Spleen (tissue), 7 donors: ENCODE measurements around the gene BPIFB3.

Experiments
- CTCF ChIP-seq, 11 experiments: fragments of 200-600 bp in 7 of 11; fragments of 450-650 bp in 4 of 11; sonication (generic) in 4 of 11; IDR thresholded peaks in 8 of 11; conservative IDR thresholded peaks in 3 of 11; 1 replicate in 7 of 11; 2 replicates in 4 of 11; pipeline versions ENCODE4 v1.4.0 to v1.8.0; 2016 to 2021; ENCODE audit warnings: antibody characterized with exemption in 11 of 11, inconsistent platforms in 4 of 11, mild to moderate bottlenecking in 1 of 11
- POLR2A ChIP-seq, 3 donors: fragments of 450-650 bp; IDR thresholded peaks; one replicate each; pipeline ENCODE4 v1.5.1; 2017; ENCODE audit warnings: antibody characterized with exemption in 3 of 3, mild to moderate bottlenecking in 1 of 3
- POLR2AphosphoS5 ChIP-seq, 3 donors: sonication (generic); formaldehyde crosslinking; IDR thresholded peaks; one replicate each; pipeline ENCODE4 v1.5.1; 2017; ENCODE audit warnings: antibody characterized with exemption in 3 of 3
- donor health status: DM: no; HTN: no; CAD: no; lungs with moderate emphysema.
- donor health status: DM: no; HTN: no; CAD: no.
- donor health status: DM: no; HTN: no; CAD: no.

- no peak for TF ChIP-seq CTCF (IDR thresholded peaks at IDR 0.05 in 8 of 11, conservative IDR thresholded peaks at IDR 0.05 in 3 of 11)
- TF ChIP-seq POLR2AphosphoS5 (IDR thresholded peaks at IDR 0.05) = no peak
- no peak for TF ChIP-seq POLR2A (IDR thresholded peaks at IDR 0.05)
These were observed 10.5 kb upstream of the BPIFB3 start for GRCh38 chr20:33042983-33043730.
